Measurements from ENCODE around the gene BBS1. TPM values are rescaled to one million over a fixed set of nuclear protein-coding genes. Genes with fewer than 3 reads are reported as not detected.
"Not testable (repeated sequence)": the region's sequence is repeated elsewhere in the genome, so short reads cannot be mapped to it uniquely, and the experiment has no call there.

Gene BBS1
- total RNA-seq, 1 donor from 2014 or later: 53.8 TPM

DNA sequence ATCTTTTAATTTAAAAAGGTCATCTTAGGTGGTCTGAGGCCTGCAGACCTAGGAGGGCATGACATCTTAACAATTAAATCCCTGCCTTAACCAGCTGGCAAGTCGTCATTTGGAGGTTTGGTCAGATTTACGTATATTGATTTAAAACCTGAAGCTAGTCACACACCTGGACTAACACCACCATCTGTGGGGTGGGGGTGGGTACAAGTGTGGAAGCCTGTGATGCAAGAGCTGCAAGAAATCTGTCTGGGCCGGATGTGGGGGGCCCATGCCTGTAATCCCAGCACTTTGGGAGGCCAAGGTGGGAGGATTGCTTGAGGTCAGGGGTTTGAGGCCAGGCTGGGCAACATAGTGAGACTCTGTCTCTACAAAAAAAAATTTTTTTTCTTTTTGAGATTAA, 70.8 kb downstream of the BBS1 start:
- no peak for TF ChIP-seq POLR2AphosphoS5 (IDR thresholded peaks at IDR 0.05; ENCODE audit: insufficient read depth in 1 of 2, low read depth in 1 of 2)
- no peak for TF ChIP-seq POLR2A (IDR thresholded peaks at IDR 0.05)
- TF ChIP-seq, protein P1, sequence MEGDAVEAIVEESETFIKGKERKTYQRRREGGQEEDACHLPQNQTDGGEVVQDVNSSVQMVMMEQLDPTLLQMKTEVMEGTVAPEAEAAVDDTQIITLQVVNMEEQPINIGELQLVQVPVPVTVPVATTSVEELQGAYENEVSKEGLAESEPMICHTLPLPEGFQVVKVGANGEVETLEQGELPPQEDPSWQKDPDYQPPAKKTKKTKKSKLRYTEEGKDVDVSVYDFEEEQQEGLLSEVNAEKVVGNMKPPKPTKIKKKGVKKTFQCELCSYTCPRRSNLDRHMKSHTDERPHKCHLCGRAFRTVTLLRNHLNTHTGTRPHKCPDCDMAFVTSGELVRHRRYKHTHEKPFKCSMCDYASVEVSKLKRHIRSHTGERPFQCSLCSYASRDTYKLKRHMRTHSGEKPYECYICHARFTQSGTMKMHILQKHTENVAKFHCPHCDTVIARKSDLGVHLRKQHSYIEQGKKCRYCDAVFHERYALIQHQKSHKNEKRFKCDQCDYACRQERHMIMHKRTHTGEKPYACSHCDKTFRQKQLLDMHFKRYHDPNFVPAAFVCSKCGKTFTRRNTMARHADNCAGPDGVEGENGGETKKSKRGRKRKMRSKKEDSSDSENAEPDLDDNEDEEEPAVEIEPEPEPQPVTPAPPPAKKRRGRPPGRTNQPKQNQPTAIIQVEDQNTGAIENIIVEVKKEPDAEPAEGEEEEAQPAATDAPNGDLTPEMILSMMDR (IDR thresholded peaks at IDR 0.05): no peak
- Histone ChIP-seq H3K4me1 (no peaks in the 10 kb centered on the region), H3K36me3 (no peaks in the 10 kb centered on the region), H3K9me3 (no peaks in the 10 kb centered on the region), H3K4me3 (no peak overlapping the region), H3K27ac (no peak overlapping the region), H3K27me3 (no peaks in the 10 kb centered on the region)
- no peak for DNase-seq (ENCODE audit: extremely low spot score in 2 of 2)
- intact Hi-C loops (cut with DNase I): no loop called here

- H3K36me3 ChIP-seq; H3K9me3 ChIP-seq; H3K4me3 ChIP-seq; H3K27ac ChIP-seq; H3K4me1 ChIP-seq; H3K27me3 ChIP-seq; DNase-seq (ENCODE audit: extremely low spot score in 2 of 2); intact Hi-C loops (cut with DNase I): not testable (repeated sequence)
Measured at GRCh38 chr11:66582565-66583147, 72.2 kb downstream of the BBS1 start.

Other genes starting within 250 kb of the BBS1 start
- gene RAB1B, start 242.0 kb upstream of the BBS1 start, total RNA-seq: 72.7 TPM
- 3.2 TPM for gene CNIH2, start 232.5 kb upstream of the BBS1 start, total RNA-seq
- 130 TPM for gene YIF1A, start 221.5 kb upstream of the BBS1 start, total RNA-seq
- 1.7 TPM for gene TMEM151A, start 218.7 kb upstream of the BBS1 start, total RNA-seq
- 45.2 TPM for gene CD248, start 193.6 kb upstream of the BBS1 start, total RNA-seq
- gene RIN1, start 174.2 kb upstream of the BBS1 start, total RNA-seq: 19.2 TPM
- gene BRMS1, start 165.5 kb upstream of the BBS1 start, total RNA-seq: 37.1 TPM
- gene B4GAT1, start 163.0 kb upstream of the BBS1 start, total RNA-seq: 25.0 TPM
- 4.2 TPM for gene SLC29A2, start 138.9 kb upstream of the BBS1 start, total RNA-seq
- not detected for gene NPAS4, start 89.6 kb upstream of the BBS1 start, total RNA-seq
- gene MRPL11, start 71.8 kb upstream of the BBS1 start, total RNA-seq: 49.4 TPM
- gene PELI3, start 43.7 kb upstream of the BBS1 start, total RNA-seq: 21.6 TPM
- gene DPP3, start 30.2 kb upstream of the BBS1 start, total RNA-seq: 10.8 TPM
- 16.5 TPM for gene ZDHHC24, start 35.4 kb downstream of the BBS1 start, total RNA-seq
- not detected for gene ACTN3, start 36.3 kb downstream of the BBS1 start, total RNA-seq
- 85.7 TPM for gene CTSF, start 58.0 kb downstream of the BBS1 start, total RNA-seq
- gene CCDC87, start 82.4 kb downstream of the BBS1 start, total RNA-seq: 0.74 TPM
- gene CCS, start 82.5 kb downstream of the BBS1 start, total RNA-seq: 42.5 TPM
- 34.9 TPM for gene RBM14, start 106.0 kb downstream of the BBS1 start, total RNA-seq
- 61.1 TPM for gene RBM4, start 128.1 kb downstream of the BBS1 start, total RNA-seq
- gene RBM4B, start 167.3 kb downstream of the BBS1 start, total RNA-seq: 17.4 TPM
- gene SPTBN2, start 218.6 kb downstream of the BBS1 start, total RNA-seq: 117 TPM

All from vagina (tissue), 2 donors.